GM12878 (cell line): ENCODE data around the gene RPLP1. TPM values are rescaled to one million over a fixed set of nuclear protein-coding genes. Genes with fewer than 3 reads are reported as not detected.
A peak's percentile ranks its signal among the peaks of the same experiment; 100 is the strongest.

ENCODE experiments used
- CBFB ChIP-seq: IDR thresholded peaks from 2 replicates; pipeline ENCODE4 v1.6.1; 2016; ENCODE audit warnings: antibody characterized with exemption, low read depth
- EED ChIP-seq: sonication (generic); IDR thresholded peaks from 2 replicates; pipeline ENCODE4 v1.6.1; 2016; ENCODE audit warnings: antibody characterized with exemption, low read depth
- EZH2 ChIP-seq: IDR thresholded peaks from 2 replicates; pipeline ENCODE4 v1.6.1; 2012; ENCODE audit warnings: low read depth, mild to moderate bottlenecking, control low read depth, inconsistent platforms, low read length, borderline replicate concordance; ENCODE audit not compliant: control insufficient read depth
- IRF4 ChIP-seq: IDR thresholded peaks from 2 replicates; pipeline ENCODE4 v1.6.1; 2011; ENCODE audit warnings: low read depth, low read length
- MEF2B ChIP-seq: fragments of 450-650 bp; IDR thresholded peaks from 2 replicates; pipeline ENCODE4 v1.6.1; 2018; ENCODE audit warnings: mild to moderate bottlenecking, moderate library complexity; ENCODE audit not compliant: partially characterized antibody, poor library complexity, severe bottlenecking
- MLLT1 ChIP-seq: fragments of 450-650 bp; IDR thresholded peaks from 2 replicates; pipeline ENCODE4 v1.6.1; 2016; ENCODE audit warnings: mild to moderate bottlenecking
- NFXL1 ChIP-seq: fragments of 450-650 bp; IDR thresholded peaks from 2 replicates; pipeline ENCODE4 v1.6.1; 2017; ENCODE audit warnings: antibody characterized with exemption, mild to moderate bottlenecking, borderline replicate concordance
- NFYA ChIP-seq: IDR thresholded peaks from 2 replicates; pipeline ENCODE4 v1.6.1; 2011; ENCODE audit warnings: low read depth, mild to moderate bottlenecking, low read length, improper control_type of control experiment, borderline replicate concordance
- NRF1 ChIP-seq: conservative IDR thresholded peaks from 2 replicates; pipeline ENCODE4 v1.6.1; 2011; ENCODE audit warnings: mild to moderate bottlenecking, low read depth, low read length, improper control_type of control experiment
- POLR2AphosphoS5 ChIP-seq: IDR thresholded peaks from 2 replicates; pipeline ENCODE4 v1.6.1; 2011; ENCODE audit warnings: mild to moderate bottlenecking, low read length, inconsistent platforms
- RFX5 ChIP-seq: IDR thresholded peaks from 2 replicates; pipeline ENCODE4 v1.6.1; 2011; ENCODE audit warnings: low read depth, low read length, improper control_type of control experiment
- RUNX3 ChIP-seq: IDR thresholded peaks from 2 replicates; pipeline ENCODE4 v1.6.1; 2012; ENCODE audit warnings: low read length, inconsistent platforms
- TCF3 ChIP-seq: IDR thresholded peaks from 2 replicates; pipeline ENCODE4 v1.6.1; 2012; ENCODE audit warnings: low read depth, mild to moderate bottlenecking, low read length, borderline replicate concordance; ENCODE audit not compliant: insufficient read depth
- ZBTB4 ChIP-seq: fragments of 450-650 bp; formaldehyde crosslinking; IDR thresholded peaks from 2 replicates; pipeline ENCODE4 v1.4.0; 2022; ENCODE audit warnings: mild to moderate bottlenecking, moderate library complexity
- ZNF24 ChIP-seq: fragments of 450-650 bp; IDR thresholded peaks from 2 replicates; pipeline ENCODE4 v1.6.1; 2017; ENCODE audit warnings: antibody characterized with exemption, mild to moderate bottlenecking
- ZNF622 ChIP-seq: fragments of 450-650 bp; IDR thresholded peaks from 2 replicates; pipeline ENCODE4 v1.6.1; 2017; ENCODE audit warnings: mild to moderate bottlenecking, inconsistent platforms
- polyA plus RNA-seq, 11 experiments: library from polyadenylated mRNA; depleted of rRNA in 4 of 11; unstranded in 6 of 11; stranded (reverse) in 5 of 11; fragments of >200 nt; fragmentation: Nextera tagmentation in 4 of 11; fragmentation: Illumina TruSeq in 1 of 11; extraction: Ambion mirVana in 4 of 11; extraction: Trizol in 1 of 11; gene quantifications; 1 replicate in 1 of 11; 2 replicates in 10 of 11; pipeline versions ENCODE4 v1.2.1 to v1.2.3, GENCODE V29; 2011 to 2016; ENCODE audit warnings: inconsistent platforms in 2 of 11, missing spikeins in 2 of 11, low read depth in 1 of 11
- total RNA-seq, 4 experiments: library from RNA; depleted of rRNA in 3 of 4; stranded (reverse); fragments of >200 nt in 3 of 4; fragmentation: Illumina TruSeq in 1 of 4; extraction: Trizol in 1 of 4; gene quantifications; 2 replicates each; pipeline versions ENCODE4 v1.2.1 to v1.2.3, GENCODE V29; 2013 to 2021
- TF ChIP-seq, protein P1 (sequence below): fragments of 450-650 bp; IDR thresholded peaks from 2 replicates; pipeline ENCODE4 v1.6.1; 2018; ENCODE audit warnings: borderline replicate concordance, mild to moderate bottlenecking; ENCODE audit not compliant: partially characterized antibody
- TF ChIP-seq, protein P2 (sequence below): fragments of 450-650 bp; IDR thresholded peaks from 2 replicates; pipeline ENCODE4 v1.6.1; 2018; ENCODE audit warnings: mild to moderate bottlenecking, low read depth, moderate library complexity; ENCODE audit not compliant: partially characterized antibody

RPLP1 gene
- total and polyA plus RNA-seq, 10 of the 15 experiments (the other 5 are each of a cell fraction or from before 2014, with no cell fraction given): 217 to 3,098 (median 1,664) TPM

GRCh38 chr15:69413822-69414700 lies 38.6 kb upstream of the RPLP1 start, which contains the start of gene KIF23 (continued):
- no peak for TF ChIP-seq MLLT1
- TF ChIP-seq IRF4: no peak
- no peak for TF ChIP-seq EED
- no peak for TF ChIP-seq MEF2B
- no peak for TF ChIP-seq POLR2AphosphoS5
- peak; percentile 63; the same call in 1 of the 2 replicates for TF ChIP-seq RFX5
- TF ChIP-seq ZNF24: no peak
- TF ChIP-seq, protein P1, sequence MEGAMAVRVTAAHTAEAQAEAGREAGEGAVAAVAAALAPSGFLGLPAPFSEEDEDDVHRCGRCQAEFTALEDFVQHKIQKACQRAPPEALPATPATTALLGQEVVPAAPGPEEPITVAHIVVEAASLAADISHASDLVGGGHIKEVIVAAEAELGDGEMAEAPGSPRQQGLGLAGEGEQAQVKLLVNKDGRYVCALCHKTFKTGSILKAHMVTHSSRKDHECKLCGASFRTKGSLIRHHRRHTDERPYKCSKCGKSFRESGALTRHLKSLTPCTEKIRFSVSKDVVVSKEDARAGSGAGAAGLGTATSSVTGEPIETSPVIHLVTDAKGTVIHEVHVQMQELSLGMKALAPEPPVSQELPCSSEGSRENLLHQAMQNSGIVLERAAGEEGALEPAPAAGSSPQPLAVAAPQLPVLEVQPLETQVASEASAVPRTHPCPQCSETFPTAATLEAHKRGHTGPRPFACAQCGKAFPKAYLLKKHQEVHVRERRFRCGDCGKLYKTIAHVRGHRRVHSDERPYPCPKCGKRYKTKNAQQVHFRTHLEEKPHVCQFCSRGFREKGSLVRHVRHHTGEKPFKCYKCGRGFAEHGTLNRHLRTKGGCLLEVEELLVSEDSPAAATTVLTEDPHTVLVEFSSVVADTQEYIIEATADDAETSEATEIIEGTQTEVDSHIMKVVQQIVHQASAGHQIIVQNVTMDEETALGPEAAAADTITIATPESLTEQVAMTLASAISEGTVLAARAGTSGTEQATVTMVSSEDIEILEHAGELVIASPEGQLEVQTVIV: peak; percentile 49
- no peak for TF ChIP-seq TCF3
- TF ChIP-seq NFYA: no peak
- no peak for TF ChIP-seq EZH2
- no peak for TF ChIP-seq CBFB
- TF ChIP-seq ZBTB4 (CRISPR knock-in tag): no peak
- no peak for TF ChIP-seq NFXL1
- no peak for TF ChIP-seq ZNF622
- TF ChIP-seq, protein P2, sequence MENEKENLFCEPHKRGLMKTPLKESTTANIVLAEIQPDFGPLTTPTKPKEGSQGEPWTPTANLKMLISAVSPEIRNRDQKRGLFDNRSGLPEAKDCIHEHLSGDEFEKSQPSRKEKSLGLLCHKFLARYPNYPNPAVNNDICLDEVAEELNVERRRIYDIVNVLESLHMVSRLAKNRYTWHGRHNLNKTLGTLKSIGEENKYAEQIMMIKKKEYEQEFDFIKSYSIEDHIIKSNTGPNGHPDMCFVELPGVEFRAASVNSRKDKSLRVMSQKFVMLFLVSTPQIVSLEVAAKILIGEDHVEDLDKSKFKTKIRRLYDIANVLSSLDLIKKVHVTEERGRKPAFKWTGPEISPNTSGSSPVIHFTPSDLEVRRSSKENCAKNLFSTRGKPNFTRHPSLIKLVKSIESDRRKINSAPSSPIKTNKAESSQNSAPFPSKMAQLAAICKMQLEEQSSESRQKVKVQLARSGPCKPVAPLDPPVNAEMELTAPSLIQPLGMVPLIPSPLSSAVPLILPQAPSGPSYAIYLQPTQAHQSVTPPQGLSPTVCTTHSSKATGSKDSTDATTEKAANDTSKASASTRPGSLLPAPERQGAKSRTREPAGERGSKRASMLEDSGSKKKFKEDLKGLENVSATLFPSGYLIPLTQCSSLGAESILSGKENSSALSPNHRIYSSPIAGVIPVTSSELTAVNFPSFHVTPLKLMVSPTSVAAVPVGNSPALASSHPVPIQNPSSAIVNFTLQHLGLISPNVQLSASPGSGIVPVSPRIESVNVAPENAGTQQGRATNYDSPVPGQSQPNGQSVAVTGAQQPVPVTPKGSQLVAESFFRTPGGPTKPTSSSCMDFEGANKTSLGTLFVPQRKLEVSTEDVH: no peak
- no peak for TF ChIP-seq NRF1
- peak; percentile 52 for TF ChIP-seq RUNX3
